Breast epithelium (tissue), 3 donors: ENCODE data around the gene FNTB.

ENCODE experiments used
- CTCF ChIP-seq, 3 donors: fragments of 450-650 bp; IDR thresholded peaks; one replicate each; pipeline ENCODE4 v1.5.1; 2016 to 2017; ENCODE audit warnings: antibody characterized with exemption in 3 of 3, mild to moderate bottlenecking in 3 of 3, moderate library complexity in 3 of 3
- POLR2AphosphoS5 ChIP-seq, 3 donors: sonication (generic); formaldehyde crosslinking; IDR thresholded peaks; one replicate each; pipeline ENCODE4 v1.6.1; 2017; ENCODE audit warnings: antibody characterized with exemption in 3 of 3

- no peak for TF ChIP-seq CTCF (IDR thresholded peaks at IDR 0.05)
- TF ChIP-seq POLR2AphosphoS5 (IDR thresholded peaks at IDR 0.05): no peak
Observed at GRCh38 chr14:65071544-65071943, 84.8 kb downstream of the FNTB start.
